Fibroblast of mammary gland (primary cell): ENCODE measurements around the gene BMPR1A.

ENCODE experiments used
- DNase-seq: peaks from one replicate; pipeline ENCODE4 v3.0.0-alpha.2; 2010; ENCODE audit warnings: low read depth
- H3K4me3 ChIP-seq: 2 replicates; pipeline ENCODE4 v1.5.1; 2011; ENCODE audit warnings: low read depth, mild to moderate bottlenecking, low read length, moderate library complexity; ENCODE audit not compliant: control insufficient read depth
- TF ChIP-seq, protein P1 (sequence below): conservative IDR thresholded peaks from 2 replicates; pipeline ENCODE4 v1.5.1; 2011; ENCODE audit warnings: low read depth, low read length, inconsistent platforms; ENCODE audit not compliant: control insufficient read depth, insufficient read depth

Gene BMPR1A

DNA sequence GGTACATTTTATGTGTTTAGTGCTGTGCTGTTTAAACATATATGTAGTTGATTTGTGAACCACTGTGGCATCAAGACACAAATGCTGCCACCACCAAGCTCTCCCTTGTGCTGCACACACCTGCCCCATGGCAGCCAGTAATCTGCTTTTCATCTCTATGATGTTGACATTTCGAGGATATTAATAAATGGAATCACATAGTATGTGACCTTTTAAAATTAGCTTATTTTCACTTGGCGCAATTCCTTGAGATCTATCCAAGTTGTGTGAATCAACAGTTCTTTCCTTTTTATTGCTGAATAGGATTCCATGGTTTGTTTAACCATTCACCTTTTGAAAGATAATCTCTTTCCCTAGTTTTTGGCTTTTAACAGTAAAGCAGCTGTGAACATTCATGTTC lies 73.1 kb downstream of the BMPR1A start:
- TF ChIP-seq, protein P1, sequence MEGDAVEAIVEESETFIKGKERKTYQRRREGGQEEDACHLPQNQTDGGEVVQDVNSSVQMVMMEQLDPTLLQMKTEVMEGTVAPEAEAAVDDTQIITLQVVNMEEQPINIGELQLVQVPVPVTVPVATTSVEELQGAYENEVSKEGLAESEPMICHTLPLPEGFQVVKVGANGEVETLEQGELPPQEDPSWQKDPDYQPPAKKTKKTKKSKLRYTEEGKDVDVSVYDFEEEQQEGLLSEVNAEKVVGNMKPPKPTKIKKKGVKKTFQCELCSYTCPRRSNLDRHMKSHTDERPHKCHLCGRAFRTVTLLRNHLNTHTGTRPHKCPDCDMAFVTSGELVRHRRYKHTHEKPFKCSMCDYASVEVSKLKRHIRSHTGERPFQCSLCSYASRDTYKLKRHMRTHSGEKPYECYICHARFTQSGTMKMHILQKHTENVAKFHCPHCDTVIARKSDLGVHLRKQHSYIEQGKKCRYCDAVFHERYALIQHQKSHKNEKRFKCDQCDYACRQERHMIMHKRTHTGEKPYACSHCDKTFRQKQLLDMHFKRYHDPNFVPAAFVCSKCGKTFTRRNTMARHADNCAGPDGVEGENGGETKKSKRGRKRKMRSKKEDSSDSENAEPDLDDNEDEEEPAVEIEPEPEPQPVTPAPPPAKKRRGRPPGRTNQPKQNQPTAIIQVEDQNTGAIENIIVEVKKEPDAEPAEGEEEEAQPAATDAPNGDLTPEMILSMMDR, result no peak
- H3K4me3 ChIP-seq, result no peak overlapping the region
- DNase-seq, result no peak

DNA sequence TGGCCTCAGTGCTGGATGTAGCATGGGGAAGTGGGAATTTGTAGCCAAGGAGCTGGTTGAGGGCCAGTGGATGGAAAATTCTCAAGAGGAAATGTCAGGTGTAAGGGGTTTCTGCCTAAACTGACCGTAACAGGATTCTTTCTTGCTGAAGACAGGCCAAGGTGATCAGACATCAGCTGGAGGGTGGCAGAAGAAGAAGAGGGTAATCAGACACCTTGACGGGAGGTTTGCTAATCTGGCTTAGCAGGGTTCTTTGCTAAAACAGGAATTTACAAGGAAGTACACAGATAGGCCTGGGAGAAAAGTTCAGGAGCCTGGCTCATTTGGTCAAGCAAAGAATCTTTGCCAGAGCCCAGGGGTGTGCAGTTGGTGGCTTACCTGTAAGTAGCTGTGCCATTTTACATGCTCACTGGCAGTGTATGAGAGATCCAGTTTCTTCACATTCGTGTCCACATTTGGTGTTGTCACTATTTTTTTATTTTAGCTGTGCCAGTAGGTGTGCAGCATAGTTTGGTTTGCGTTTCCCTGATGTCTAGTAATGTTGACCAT lies 73.7 kb downstream of the BMPR1A start:
- DNase-seq, result no peak
- TF ChIP-seq, protein P1, result no peak
- H3K4me3 ChIP-seq, result no peak overlapping the region

DNA sequence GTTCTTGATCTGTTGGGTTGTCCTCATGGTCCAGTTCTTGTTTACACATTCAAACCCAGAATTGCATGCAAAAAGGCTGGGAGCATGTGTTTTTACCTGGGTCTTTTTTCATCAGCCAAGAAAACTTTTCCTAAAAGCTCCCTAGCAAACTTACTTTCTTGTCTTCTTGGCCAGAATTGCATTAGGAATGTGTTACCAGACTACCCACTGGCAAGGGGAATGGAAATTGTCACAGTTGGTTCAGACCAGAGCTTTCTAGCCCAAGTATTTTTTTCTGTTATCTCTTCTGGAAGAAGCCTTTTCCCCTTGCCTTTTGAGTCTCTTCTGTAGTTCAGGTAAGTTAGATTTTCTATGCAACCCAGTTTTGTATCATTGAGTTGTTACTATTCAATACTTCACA lies 77.5 kb downstream of the BMPR1A start:
- DNase-seq, result no peak
- TF ChIP-seq, protein P1, result no peak
- no peak overlapping the region for H3K4me3 ChIP-seq

DNA sequence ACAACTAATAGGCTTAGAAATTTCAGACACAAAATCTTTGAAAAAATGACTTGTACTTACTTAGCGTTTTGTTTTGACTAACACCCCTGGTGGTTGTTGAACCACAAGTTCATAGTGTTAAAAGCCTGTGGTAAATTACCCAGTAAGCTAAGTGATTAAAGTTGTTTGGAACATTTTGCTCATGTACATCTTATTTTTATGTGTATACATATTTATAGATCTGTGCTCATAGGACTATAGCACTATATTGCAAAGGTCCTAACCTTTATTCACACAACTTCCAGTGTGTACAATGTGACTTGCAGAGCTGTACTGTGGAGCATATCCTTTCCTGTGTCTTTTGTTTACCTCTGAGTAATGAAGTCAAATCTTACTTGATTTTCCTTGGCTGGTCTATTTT lies 79.6 kb downstream of the BMPR1A start:
- TF ChIP-seq, protein P1, result no peak
- H3K4me3 ChIP-seq, result no peak overlapping the region
- no peak for DNase-seq

DNA sequence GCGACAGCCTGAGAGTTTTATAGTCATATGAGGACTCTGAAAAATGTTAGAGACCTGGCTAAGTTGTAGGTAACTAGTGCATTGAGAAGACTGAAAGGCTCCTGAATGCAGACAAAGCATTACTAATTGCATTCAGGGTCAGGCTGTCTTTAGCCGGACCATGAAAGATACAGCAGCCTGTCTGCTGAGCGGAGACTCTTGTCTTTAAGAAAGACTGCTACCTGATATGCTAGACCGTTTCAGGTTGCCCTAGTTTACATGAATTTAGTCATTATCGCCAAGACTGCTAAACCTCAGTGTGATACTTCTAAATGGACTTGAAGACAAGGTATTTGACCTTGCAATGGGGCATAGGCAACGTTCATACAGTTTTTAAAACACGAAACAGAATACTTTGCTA lies 81.2 kb downstream of the BMPR1A start:
- no peak overlapping the region for H3K4me3 ChIP-seq
- no peak for DNase-seq
- TF ChIP-seq, protein P1, result no peak

DNA sequence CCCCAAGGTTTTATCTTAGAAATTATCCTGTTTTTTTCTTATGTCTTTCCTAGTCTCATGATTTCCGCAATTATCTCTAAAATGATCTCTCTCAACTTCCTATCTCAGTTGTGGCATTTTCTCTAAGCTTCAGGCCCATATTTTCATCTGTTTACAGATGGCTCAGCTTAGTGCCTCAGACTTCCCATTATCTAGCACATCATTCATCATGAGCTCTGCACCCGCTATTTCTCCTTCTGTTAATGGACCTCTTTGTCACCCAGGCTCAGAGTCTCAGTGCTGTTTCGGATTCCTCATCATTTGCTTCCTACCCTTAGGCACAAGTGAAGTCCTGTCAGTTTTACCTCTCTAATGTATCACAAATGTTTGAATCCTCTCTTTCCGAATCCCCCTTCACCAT lies 84.1 kb downstream of the BMPR1A start:
- no peak overlapping the region for H3K4me3 ChIP-seq
- TF ChIP-seq, protein P1, result no peak
- DNase-seq, result no peak

DNA sequence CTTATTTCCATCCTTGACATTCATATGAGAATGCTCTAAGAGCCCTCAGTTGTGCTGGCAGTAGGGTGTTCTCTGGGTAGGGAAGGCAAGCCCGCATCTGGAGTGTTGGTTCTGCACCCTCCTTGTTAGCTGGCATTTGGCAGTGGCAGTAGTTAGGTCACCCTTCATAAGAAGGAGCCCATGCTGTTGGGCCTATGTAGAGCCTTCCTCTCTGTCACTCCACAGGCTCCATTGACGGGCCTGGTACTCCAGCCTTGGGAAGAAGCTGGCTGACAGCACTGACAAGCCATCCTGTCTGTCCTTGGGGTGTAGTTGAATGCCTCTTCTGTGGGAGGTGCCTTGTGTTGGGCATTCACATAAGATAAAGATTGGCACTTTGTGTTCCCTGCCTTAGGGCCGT lies 89.7 kb downstream of the BMPR1A start:
- DNase-seq, result no peak
- H3K4me3 ChIP-seq, result no peak overlapping the region
- TF ChIP-seq, protein P1, result no peak
